ENCODE results near the gene NAV2.

GRCh38 chr11:19690885-19691284, 21.8 kb upstream of the NAV2 start:
- TF ChIP-seq CTCF (IDR thresholded peaks at IDR 0.05), result no peak
- TF ChIP-seq POLR2AphosphoS5 (IDR thresholded peaks at IDR 0.05), result no peak
- TF ChIP-seq POLR2A (IDR thresholded peaks at IDR 0.05), result no peak
- no peak for TF ChIP-seq EP300 (IDR thresholded peaks at IDR 0.05)
